Activated naive CD4-positive, alpha-beta T cell treated with anti-CD3 and anti-CD28 coated beads for 36 hours (primary cell): ENCODE measurements around the gene LIF. TPM values are rescaled to one million over a fixed set of nuclear protein-coding genes. Genes with fewer than 3 reads are reported as not detected.
"Not testable (repeated sequence)": the region's sequence is repeated elsewhere in the genome, so short reads cannot be mapped to it uniquely, and the experiment has no call there.

Experiments used
- CTCF ChIA-PET: fragments of 350-600 bp; sonication (Branson Sonifier 250); formaldehyde crosslinking; loops from one replicate; lab custom pipeline; 2021; ENCODE audit warnings: antibody characterized with exemption; lab: Charles Lee
- DNase-seq: peaks from one replicate; pipeline ENCODE4 v3.0.0-alpha.2; 2020
- H3K27ac Mint-ChIP-seq: one replicate; pipeline ENCODE4 v1.8.0; 2021; ENCODE audit warnings: mild to moderate bottlenecking, mixed read lengths
- H3K27me3 Mint-ChIP-seq: one replicate; pipeline ENCODE4 v1.8.0; 2021; ENCODE audit warnings: low read depth, mixed read lengths
- H3K36me3 Mint-ChIP-seq: one replicate; pipeline ENCODE4 v1.8.0; 2021; ENCODE audit warnings: low read depth, mixed read lengths
- H3K4me1 Mint-ChIP-seq: one replicate; pipeline ENCODE4 v1.8.0; 2021; ENCODE audit warnings: low read depth, mixed read lengths
- H3K4me3 Mint-ChIP-seq: one replicate; pipeline ENCODE4 v1.8.0; 2021; ENCODE audit warnings: mild to moderate bottlenecking, moderate library complexity, mixed read lengths
- H3K9me3 Mint-ChIP-seq: one replicate; pipeline ENCODE4 v1.8.0; 2021; ENCODE audit warnings: mixed read lengths
- intact Hi-C: fragments of 100-400 bp; cut with micrococcal nuclease; formaldehyde crosslinking; loops from one replicate; pipeline ENCODE4 v1.15.1; 2023
- total RNA-seq, 2 experiments: library from RNA; stranded (reverse); gene quantifications; one replicate each; pipeline ENCODE4 v1.2.3, GENCODE V29; 2021

LIF gene
- total RNA-seq, 2 experiments from 2014 or later: 111 to 115 TPM

DNA sequence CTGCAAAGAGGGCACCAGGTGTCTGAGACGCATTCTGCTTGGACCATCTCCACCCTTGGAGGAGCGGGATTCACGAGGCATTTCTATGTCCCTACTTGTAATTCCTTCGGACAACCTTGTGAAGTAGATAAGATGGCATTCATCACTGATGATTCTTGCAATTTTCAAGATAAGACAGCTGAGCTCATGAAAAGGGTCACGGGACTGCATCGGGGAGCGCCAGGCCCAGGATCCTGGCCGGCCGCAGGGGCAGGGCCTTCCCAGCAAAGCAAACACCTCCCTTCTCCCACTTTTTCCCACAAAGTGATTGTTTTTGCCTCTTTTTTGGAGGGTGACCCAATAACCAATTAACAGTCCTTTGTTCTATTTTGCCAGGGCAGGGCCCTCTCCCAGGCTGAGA is 8.4 kb downstream of the LIF start:
- no peak overlapping the region for H3K4me3 Mint-ChIP-seq
- H3K27ac Mint-ChIP-seq: no peak overlapping the region
- intact Hi-C loops: no loop called here
- CTCF ChIA-PET: interaction anchor here (0.6 to 1.1 kb wide), 4 partner anchors 13 to 943 kb away, joined by 3 to 4 read pairs (median 3); no protein-coding TSS in a partner anchor
- no peaks in the 10 kb centered on the region for H3K27me3 Mint-ChIP-seq
- H3K4me1 Mint-ChIP-seq: peaks cover 20% of the 10 kb centered on the region
- DNase-seq: no peak
- no peaks in the 10 kb centered on the region for H3K9me3 Mint-ChIP-seq
- peaks cover 18% of the 10 kb centered on the region for H3K36me3 Mint-ChIP-seq

DNA sequence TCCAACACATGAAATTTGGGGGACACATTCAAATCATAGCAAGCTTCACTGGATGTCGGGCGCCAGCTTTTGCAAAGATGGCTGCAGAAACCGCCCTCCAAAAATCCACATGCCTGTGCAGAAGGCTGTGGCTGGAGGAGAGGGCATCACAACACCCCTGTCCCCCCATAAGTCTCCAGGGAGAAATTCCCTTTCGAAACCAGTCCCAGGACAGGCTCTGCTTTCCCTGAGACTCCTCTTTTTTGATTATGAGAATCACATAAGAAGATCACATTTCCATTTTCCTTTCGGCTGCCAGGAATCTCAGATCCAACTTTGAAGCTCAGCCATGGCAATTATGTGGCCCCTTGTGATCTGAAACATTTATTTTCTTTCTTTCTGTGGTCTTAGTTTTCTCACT is 9.7 kb downstream of the LIF start:
- Mint-ChIP-seq H3K9me3 (no peaks in the 10 kb centered on the region), H3K4me1 (peaks cover 8% of the 10 kb centered on the region), H3K36me3 (peaks cover 8% of the 10 kb centered on the region), H3K27me3 (no peaks in the 10 kb centered on the region), H3K27ac (no peak overlapping the region), H3K4me3 (no peak overlapping the region)
- CTCF ChIA-PET: no interaction called here
- intact Hi-C loops: no loop called here
- no peak for DNase-seq

DNA sequence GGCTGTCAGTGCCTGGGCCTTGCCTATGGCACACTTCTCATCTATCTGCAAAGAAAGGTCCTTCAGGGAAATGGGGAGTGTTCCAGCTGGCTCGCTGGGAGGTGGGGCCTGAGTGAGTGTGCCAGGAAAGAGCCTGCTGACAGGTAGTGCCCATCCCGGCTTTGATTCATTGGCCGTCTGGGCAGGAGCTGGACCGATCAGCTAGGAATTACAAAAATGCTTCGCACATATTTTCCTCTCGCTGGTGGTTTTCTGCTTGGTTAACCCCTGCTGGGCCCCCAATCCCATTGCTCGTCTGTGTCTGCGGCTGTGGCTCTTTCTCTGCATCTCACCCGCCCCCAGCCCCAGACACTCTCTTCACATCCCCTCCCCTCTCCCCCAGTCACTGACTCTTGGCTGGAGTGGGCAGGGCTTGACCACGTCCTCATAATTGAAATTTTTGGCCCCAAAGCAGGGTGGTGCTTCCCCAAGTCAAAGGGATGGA is 10.8 kb downstream of the LIF start:
- H3K27me3 Mint-ChIP-seq: no peaks in the 10 kb centered on the region
- H3K36me3 Mint-ChIP-seq: peaks cover 2% of the 10 kb centered on the region
- CTCF ChIA-PET: no interaction called here
- H3K4me3 Mint-ChIP-seq: no peak overlapping the region
- DNase-seq: no peak
- H3K4me1 Mint-ChIP-seq: peaks cover 5% of the 10 kb centered on the region
- intact Hi-C loops: no loop called here
- no peaks in the 10 kb centered on the region for H3K9me3 Mint-ChIP-seq
- no peak overlapping the region for H3K27ac Mint-ChIP-seq

DNA sequence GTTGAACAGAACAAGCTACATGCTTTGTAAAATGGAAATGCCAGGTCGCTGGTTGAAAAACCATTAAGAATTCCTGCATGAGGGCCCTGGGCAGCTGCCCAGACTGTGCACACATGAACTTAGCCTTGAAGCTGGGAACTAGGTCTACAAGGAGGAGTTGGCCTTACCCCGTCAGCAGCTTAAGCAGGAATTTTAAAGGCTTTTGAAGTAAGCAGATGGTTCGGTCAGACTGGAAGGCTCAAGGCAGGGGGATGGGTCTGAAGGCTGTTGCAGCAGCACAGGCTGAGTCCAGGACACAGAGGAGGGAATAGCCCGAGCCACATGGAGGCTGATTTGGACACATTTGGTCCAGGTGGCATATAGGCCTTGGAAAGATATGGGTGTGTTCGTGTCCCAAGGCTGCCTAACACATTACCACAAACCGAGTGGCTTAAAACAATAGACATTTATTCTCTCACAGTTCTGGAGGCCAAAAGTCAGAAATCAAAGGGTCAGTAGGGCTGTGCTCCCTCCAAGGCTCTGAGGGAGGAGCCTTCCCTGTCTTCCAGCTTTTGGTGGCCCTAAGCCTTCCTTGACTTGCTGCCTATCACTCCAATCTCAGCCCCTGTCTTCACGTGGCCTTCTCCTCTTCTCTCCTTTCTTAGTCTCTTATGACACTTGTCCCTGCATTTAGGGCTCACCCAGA is 11.6 kb downstream of the LIF start:
- Mint-ChIP-seq H3K36me3 (no peaks in the 10 kb centered on the region), H3K4me1 (no peaks in the 10 kb centered on the region), H3K4me3 (no peak overlapping the region), H3K27me3 (no peaks in the 10 kb centered on the region), H3K9me3 (no peaks in the 10 kb centered on the region), H3K27ac (no peak overlapping the region)
- CTCF ChIA-PET: interaction anchor here (1.0 kb wide), 1 partner anchor 8 kb away, joined by 3 read pairs; no protein-coding TSS in a partner anchor
- no peak for DNase-seq
- intact Hi-C loops: no loop called here

DNA sequence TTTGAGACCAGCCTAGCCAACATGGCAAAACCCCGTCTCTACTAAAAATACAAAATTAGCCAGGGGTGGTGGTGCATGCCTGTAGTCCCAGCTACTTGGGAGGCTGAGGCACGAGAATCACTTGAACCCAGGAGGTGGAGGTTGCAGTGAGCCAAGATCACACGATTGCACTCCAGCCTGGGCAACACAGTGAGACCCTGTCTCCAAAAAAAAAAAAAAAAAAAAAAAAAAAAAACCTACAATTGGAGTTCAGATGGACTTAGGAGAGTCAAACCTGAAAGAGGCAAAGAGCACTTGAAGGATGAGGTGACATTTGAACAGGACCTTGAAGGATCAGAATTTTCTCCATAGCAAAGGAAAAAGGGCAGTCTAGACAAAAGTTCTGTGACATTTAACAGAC is 12.2 kb downstream of the LIF start:
- H3K4me1 Mint-ChIP-seq, H3K9me3 Mint-ChIP-seq, H3K27me3 Mint-ChIP-seq, H3K36me3 Mint-ChIP-seq, intact Hi-C loops, H3K27ac Mint-ChIP-seq, H3K4me3 Mint-ChIP-seq, DNase-seq: not testable (repeated sequence)
- CTCF ChIA-PET: interaction anchor here (1.0 kb wide), 1 partner anchor 8 kb away, joined by 3 read pairs; no protein-coding TSS in a partner anchor

DNA sequence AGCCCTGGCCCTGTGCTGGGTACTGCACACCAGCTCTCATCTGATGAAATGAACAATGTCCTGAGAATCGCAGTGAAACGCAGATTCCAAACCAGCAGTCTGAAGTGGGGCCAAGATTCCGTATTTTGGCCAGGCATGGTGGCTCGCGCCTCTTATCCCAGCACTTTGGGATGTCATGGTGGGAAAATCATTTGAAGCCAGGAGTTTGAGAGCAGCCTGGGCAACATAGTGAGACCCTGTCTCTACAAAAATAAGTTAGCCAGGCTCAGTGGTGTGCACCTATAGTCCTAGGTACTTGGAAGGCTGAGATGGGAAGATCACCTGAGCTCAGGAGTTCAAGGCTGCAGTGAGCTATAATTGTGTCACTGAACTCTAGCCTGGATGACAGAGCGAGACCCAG is 13.0 kb downstream of the LIF start:
- DNase-seq: no peak
- Mint-ChIP-seq H3K4me3 (no peak overlapping the region), H3K27ac (no peak overlapping the region), H3K9me3 (no peaks in the 10 kb centered on the region), H3K36me3 (no peaks in the 10 kb centered on the region), H3K27me3 (no peaks in the 10 kb centered on the region), H3K4me1 (peaks cover 2% of the 10 kb centered on the region)
- CTCF ChIA-PET: interaction anchor here (1.4 kb wide), 1 partner anchor 52 kb away, joined by 3 read pairs; no protein-coding TSS in a partner anchor
- intact Hi-C loops: no loop called here

DNA sequence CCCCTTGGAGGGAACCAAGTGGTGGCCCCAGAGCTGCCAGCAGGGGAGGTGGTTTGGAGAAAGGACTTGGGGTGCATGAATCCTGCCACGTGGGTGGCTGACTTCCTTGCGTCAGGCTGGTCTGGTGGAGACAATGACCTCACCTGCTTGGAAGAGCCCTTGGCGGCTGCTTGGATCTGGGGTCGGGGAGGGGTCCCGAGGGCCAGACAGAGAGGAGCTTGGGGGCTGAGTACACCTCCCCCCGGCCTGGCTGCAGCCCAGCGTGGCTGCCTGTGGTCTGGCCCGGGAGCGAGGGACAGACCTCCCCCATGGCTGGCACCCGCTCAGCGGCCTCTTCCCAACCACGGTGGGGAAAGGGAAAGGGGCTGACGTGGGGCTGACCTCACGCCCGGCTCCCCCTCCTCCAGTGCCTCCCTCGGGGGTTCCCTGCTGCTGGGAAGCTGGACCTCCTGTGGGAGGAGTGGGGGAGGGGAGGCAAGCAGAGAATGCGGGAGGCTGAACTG is 13.8 kb downstream of the LIF start:
- no peaks in the 10 kb centered on the region for H3K36me3 Mint-ChIP-seq
- no peak overlapping the region for H3K27ac Mint-ChIP-seq
- no peak for DNase-seq
- CTCF ChIA-PET: interaction anchor here (1.4 kb wide), 1 partner anchor 53 kb away, joined by 3 read pairs; no protein-coding TSS in a partner anchor
- intact Hi-C loops: no loop called here
- no peaks in the 10 kb centered on the region for H3K27me3 Mint-ChIP-seq
- peaks cover 7% of the 10 kb centered on the region for H3K4me1 Mint-ChIP-seq
- H3K9me3 Mint-ChIP-seq: no peaks in the 10 kb centered on the region
- no peak overlapping the region for H3K4me3 Mint-ChIP-seq

DNA sequence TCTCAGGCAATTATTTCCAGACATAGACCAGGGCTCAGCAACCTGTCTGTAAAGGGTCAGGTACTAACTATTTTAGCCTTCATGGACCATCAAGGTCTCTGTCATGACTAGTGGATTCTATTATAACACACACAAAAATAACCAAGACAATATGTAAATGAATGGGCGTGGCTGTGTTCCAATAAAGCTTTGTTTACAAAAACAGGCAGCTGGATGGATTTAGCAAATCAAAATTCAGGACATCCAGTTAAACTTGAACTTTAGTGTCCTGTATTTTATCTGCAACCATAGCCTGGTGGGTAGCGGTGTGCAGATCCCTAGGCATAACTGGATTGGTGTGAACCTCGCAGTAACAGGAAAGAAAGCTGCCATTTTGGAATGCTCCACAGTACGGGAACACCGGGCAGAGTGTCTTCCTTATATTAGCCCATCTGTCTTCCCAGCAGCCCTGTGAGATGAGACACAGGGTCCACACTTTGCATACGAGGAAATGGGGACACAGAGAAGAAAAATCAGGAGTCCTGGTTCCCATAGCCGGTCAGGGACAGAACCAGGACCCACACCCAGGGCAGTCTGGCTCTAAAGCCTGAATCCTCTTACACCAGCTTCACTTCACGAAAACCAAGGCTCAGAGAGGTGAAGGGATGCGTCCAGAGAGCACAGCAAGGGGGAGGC is 15.6 kb downstream of the LIF start:
- H3K27me3 Mint-ChIP-seq: no peaks in the 10 kb centered on the region
- no peaks in the 10 kb centered on the region for H3K9me3 Mint-ChIP-seq
- H3K4me3 Mint-ChIP-seq: no peak overlapping the region
- no peaks in the 10 kb centered on the region for H3K36me3 Mint-ChIP-seq
- CTCF ChIA-PET: interaction anchor here (0.7 kb wide), 1 partner anchor 704 kb away, joined by 3 read pairs; no protein-coding TSS in a partner anchor
- intact Hi-C loops: no loop called here
- no peak for DNase-seq
- peaks cover 10% of the 10 kb centered on the region for H3K4me1 Mint-ChIP-seq
- no peak overlapping the region for H3K27ac Mint-ChIP-seq

DNA sequence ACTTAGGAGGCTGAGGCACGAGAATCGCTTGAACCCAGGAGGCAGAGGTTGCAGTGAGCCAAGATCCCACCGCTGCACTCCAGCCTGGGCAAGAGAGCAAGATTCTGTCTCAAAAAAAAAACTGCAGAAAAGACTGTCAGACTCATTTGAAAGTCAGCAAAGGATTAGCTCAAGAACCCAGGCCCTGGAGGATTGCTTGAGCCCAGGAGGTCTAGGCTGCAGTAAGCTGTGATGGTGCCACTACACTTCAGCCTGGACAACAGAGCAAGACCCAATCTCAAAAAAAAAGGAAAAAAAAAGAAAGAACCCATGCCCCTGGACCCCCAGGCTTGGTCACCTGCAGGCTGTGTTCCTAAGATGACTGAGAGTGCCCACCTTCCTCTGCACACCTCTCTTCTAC is 16.2 kb downstream of the LIF start:
- no peaks in the 10 kb centered on the region for H3K9me3 Mint-ChIP-seq
- CTCF ChIA-PET: interaction anchor here (0.7 kb wide), 1 partner anchor 703 kb away, joined by 3 read pairs; no protein-coding TSS in a partner anchor

DNA sequence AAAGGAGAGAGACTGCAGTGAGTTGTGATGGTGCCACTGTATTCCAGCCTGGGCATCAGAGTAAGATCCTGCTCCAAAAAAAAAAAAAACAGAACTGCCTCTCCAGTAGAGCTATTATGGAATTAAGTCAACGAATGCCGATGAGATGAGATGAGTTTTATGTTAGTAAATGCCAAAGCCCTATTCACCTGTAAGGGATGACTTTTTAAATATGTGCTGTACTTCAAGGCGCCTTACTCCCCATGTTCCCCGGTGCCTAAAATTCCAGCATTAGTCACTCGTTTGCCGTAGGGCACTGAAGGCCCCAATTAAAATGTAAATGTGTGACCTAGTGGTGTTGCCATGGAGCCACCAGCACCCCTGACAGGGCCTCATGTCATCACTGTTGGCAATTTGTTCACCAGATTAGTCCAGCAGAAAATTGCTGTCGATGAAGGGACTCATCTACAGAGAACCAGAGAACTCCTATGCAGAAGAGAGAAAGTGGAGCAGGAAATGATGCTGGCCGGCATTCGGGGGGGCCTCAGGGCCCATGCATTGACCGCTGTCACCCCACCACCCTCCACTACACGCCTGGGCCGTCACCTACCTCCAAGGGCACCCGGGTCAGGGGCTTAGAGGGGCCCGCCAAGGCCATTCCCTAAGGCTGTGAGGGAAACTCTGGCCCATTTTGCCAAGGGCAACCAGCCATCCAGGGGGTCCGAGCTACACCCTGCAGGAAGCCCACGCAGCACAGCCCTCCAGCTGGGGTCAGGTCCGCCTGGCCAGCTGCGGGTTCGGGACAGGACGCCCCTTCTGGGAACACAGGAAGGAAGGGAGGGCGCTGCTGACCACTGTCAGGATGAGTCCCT is 17.8 kb downstream of the LIF start:
- Mint-ChIP-seq H3K27me3 (no peaks in the 10 kb centered on the region), H3K27ac (no peak overlapping the region), H3K4me3 (no peak overlapping the region), H3K9me3 (no peaks in the 10 kb centered on the region), H3K4me1 (peaks cover 18% of the 10 kb centered on the region), H3K36me3 (no peaks in the 10 kb centered on the region)
- CTCF ChIA-PET: no interaction called here
- intact Hi-C loops: no loop called here
- no peak for DNase-seq

More for the DNA sequence above, 16.2 kb downstream of the LIF start:
- no peak for DNase-seq
- Mint-ChIP-seq H3K36me3 (no peaks in the 10 kb centered on the region), H3K27ac (no peak overlapping the region), H3K27me3 (no peaks in the 10 kb centered on the region), H3K4me1 (peaks cover 10% of the 10 kb centered on the region), H3K4me3 (no peak overlapping the region)
- intact Hi-C loops: no loop called here

DNA sequence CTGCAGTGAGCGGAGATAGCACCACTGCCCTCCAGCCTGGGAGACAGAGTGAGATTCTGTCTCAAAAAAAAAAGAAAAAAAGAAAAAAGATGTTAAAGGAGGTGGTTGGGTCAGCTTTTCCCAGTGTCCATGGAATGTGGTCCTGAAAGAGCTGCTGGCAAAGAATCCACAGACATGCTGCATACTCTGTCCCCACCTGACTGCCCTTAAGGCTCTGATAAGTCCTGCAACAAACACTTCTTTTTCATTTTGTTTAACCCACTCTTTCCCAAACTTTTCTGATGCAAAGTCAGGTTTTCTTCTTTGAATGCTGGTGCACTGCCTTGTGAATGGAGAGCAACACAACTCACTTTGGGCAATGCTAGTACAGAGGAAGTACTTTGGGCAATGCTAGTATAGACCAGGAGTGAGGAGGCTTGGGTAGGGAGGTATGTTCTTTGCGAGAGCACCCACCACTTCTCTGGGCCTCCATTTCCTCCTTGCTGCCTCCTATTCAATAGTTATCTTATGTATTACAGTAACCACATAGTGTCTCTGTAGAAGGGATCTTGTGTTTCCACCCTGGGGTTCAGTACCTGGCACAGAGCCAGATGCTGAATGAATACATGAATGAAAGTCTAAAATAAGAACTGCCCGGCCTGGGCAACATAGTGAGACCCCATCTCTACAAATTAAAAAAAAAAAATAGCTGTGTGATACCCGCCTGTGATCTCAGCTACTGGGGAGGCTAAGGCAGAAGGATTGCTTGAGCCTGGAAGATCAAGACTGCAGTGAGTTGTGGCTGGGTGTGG is 18.9 kb downstream of the LIF start:
- H3K27me3 Mint-ChIP-seq: no peaks in the 10 kb centered on the region
- H3K4me1 Mint-ChIP-seq: peaks cover 28% of the 10 kb centered on the region
- CTCF ChIA-PET: interaction anchor here (0.6 kb wide), 1 partner anchor 38 kb away, joined by 4 read pairs; no protein-coding TSS in a partner anchor
- no peak for DNase-seq
- intact Hi-C loops: no loop called here
- no peaks in the 10 kb centered on the region for H3K36me3 Mint-ChIP-seq
- no peaks in the 10 kb centered on the region for H3K9me3 Mint-ChIP-seq
- no peak overlapping the region for H3K27ac Mint-ChIP-seq
- H3K4me3 Mint-ChIP-seq: no peak overlapping the region
